ENCODE data around the gene DRG2. TPM values are rescaled to one million over a fixed set of nuclear protein-coding genes. Genes with fewer than 3 reads are reported as not detected.

Gene DRG2
- polyA plus RNA-seq, 3 donors = 26.9 to 36.1 (median 32.0) TPM

GRCh38 chr17:18069101-18069500, 18.6 kb upstream of the DRG2 start:
- Mint-ChIP-seq H3K9me3 (no peaks in the 10 kb centered on the region), H3K27ac (no peak overlapping the region), H3K36me3 (peaks cover 25 to 26% of the 10 kb centered on the region in 2 donors), H3K4me3 (no peak overlapping the region), H3K27me3 (ENCODE audit: low read depth in 3 of 3) (peaks cover 0 to 10% (median 2%) of the 10 kb centered on the region in 3 donors), H3K4me1 (peaks cover 7% of the 10 kb centered on the region)
- intact Hi-C loops (cut with micrococcal nuclease) = no loop called here
- no peaks in the 10 kb centered on the region for H4K20me1 ChIP-seq (ENCODE audit: insufficient read depth, low read length)
- no peaks in the 10 kb centered on the region for H3K27me3 ChIP-seq (ENCODE audit: control insufficient read depth in 2 of 2, insufficient read depth in 2 of 2, low read length in 2 of 2)
- H3K4me1 ChIP-seq (ENCODE audit: control insufficient read depth in 1 of 2, insufficient read depth in 2 of 2, low read length in 2 of 2) = peaks cover 0 to 6% of the 10 kb centered on the region in 2 donors
- H3K9ac ChIP-seq (ENCODE audit: insufficient read depth, low read length, poor library complexity, severe bottlenecking) = no peak overlapping the region
- no peaks in the 10 kb centered on the region for H3K79me2 ChIP-seq (ENCODE audit: insufficient read depth, low read length)
- peaks cover 13 to 33% of the 10 kb centered on the region in 2 donors for H3K36me3 ChIP-seq (replicated peaks in 1 of 2; ENCODE audit: control insufficient read depth in 1 of 2, insufficient read depth in 2 of 2, low read length in 2 of 2)
- no peak for DNase-seq
- H3K4me2 ChIP-seq (replicated peaks; ENCODE audit: extremely low read depth, low read length, poor library complexity, severe bottlenecking) = no peak overlapping the region
- WGBS (ENCODE audit: insufficient coverage) = no CpG with 5 or more reads among the region's 2 CpGs
- no peak overlapping the region for H2AFZ ChIP-seq (ENCODE audit: insufficient read depth, low read depth, low read length, poor library complexity, severe bottlenecking)
- H3K9me3 ChIP-seq (replicated peaks in 1 of 2; ENCODE audit: control insufficient read depth in 1 of 2, insufficient read depth in 1 of 2, low read length in 2 of 2) = no peaks in the 10 kb centered on the region
- TF ChIP-seq CTCF (IDR thresholded peaks at IDR 0.05) = no peak
- H3K27ac ChIP-seq (ENCODE audit: low read depth in 1 of 2, low read length in 2 of 2) = no peak overlapping the region
- H3K4me3 ChIP-seq (replicated peaks in 1 of 3; ENCODE audit: low read depth in 2 of 3, low read length in 3 of 3) = no peak overlapping the region

- H3K27me3 Mint-ChIP-seq (ENCODE audit: low read depth in 3 of 3) = peaks cover 0 to 10% (median 6%) of the 10 kb centered on the region in 3 donors
- peaks cover 7% of the 10 kb centered on the region for H3K4me1 Mint-ChIP-seq
- H3K36me3 Mint-ChIP-seq = peaks cover 9 to 10% of the 10 kb centered on the region in 2 donors
- TF ChIP-seq CTCF (IDR thresholded peaks at IDR 0.05) = no peak
- H3K4me2 ChIP-seq (replicated peaks; ENCODE audit: extremely low read depth, low read length, poor library complexity, severe bottlenecking) = no peak overlapping the region
- H3K4me3 ChIP-seq (replicated peaks in 1 of 3; ENCODE audit: low read depth in 2 of 3, low read length in 3 of 3) = no peak overlapping the region
- peak overlapping the region in 1 of 7 donors; percentile 75 for H3K27ac Mint-ChIP-seq
- no peaks in the 10 kb centered on the region for H3K27me3 ChIP-seq (ENCODE audit: control insufficient read depth in 2 of 2, insufficient read depth in 2 of 2, low read length in 2 of 2)
- no peak overlapping the region for H3K27ac ChIP-seq (ENCODE audit: low read depth in 1 of 2, low read length in 2 of 2)
- no peaks in the 10 kb centered on the region for H4K20me1 ChIP-seq (ENCODE audit: insufficient read depth, low read length)
- no peak overlapping the region for H3K9ac ChIP-seq (ENCODE audit: insufficient read depth, low read length, poor library complexity, severe bottlenecking)
- H3K4me1 ChIP-seq (ENCODE audit: control insufficient read depth in 1 of 2, insufficient read depth in 2 of 2, low read length in 2 of 2) = peaks cover 0 to 6% of the 10 kb centered on the region in 2 donors
- intact Hi-C loops (cut with micrococcal nuclease) = no loop called here
- H2AFZ ChIP-seq (ENCODE audit: insufficient read depth, low read depth, low read length, poor library complexity, severe bottlenecking) = no peak overlapping the region
- WGBS (ENCODE audit: insufficient coverage) = 27% methylated on average over 6 of the region's 8 CpGs
- no peaks in the 10 kb centered on the region for H3K9me3 Mint-ChIP-seq
- H3K79me2 ChIP-seq (ENCODE audit: insufficient read depth, low read length) = no peaks in the 10 kb centered on the region
- H3K4me3 Mint-ChIP-seq = no peak overlapping the region
- H3K9me3 ChIP-seq (replicated peaks in 1 of 2; ENCODE audit: control insufficient read depth in 1 of 2, insufficient read depth in 1 of 2, low read length in 2 of 2) = no peaks in the 10 kb centered on the region
- peaks cover 0 to 15% of the 10 kb centered on the region in 2 donors for H3K36me3 ChIP-seq (replicated peaks in 1 of 2; ENCODE audit: control insufficient read depth in 1 of 2, insufficient read depth in 2 of 2, low read length in 2 of 2)
- DNase-seq = no peak
Measured at GRCh38 chr17:18070861-18071340, 16.8 kb upstream of the DRG2 start.

Data from CD14-positive monocyte (primary cell).